Heart left ventricle (tissue), 16 donors: ENCODE measurements around the gene KCNN3. TPM values are rescaled to one million over a fixed set of nuclear protein-coding genes. Genes with fewer than 3 reads are reported as not detected.

Experiments
- ATAC-seq, 4 donors: fragments of 200-7000 bp; cut with Tn5 transposase; one replicate each; pipeline ENCODE4 v1.9.1; 2020 to 2022; ENCODE audit warnings: moderate library complexity in 4 of 4, mild to moderate bottlenecking in 3 of 4, moderate number of reproducible peaks in 1 of 4
- DNase-seq, 5 donors: peaks; one replicate each; pipeline ENCODE4 v3.0.0-alpha.2; 2020
- H3K27ac ChIP-seq, 12 donors: fragments of 200-600 bp; sonication (generic) in 4 of 12; one replicate each; pipeline versions ENCODE4 v1.5.0 to v1.8.0; 2016 to 2022; ENCODE audit warnings: mild to moderate bottlenecking in 2 of 12
- H3K27me3 ChIP-seq, 9 donors: fragments of 200-600 bp; sonication (generic) in 2 of 9; one replicate each; pipeline versions ENCODE4 v1.5.1 to v1.8.0; 2016 to 2022; ENCODE audit warnings: mild to moderate bottlenecking in 3 of 9
- H3K36me3 ChIP-seq, 9 donors: fragments of 200-600 bp; sonication (generic) in 2 of 9; one replicate each; pipeline versions ENCODE4 v1.5.0 to v1.8.0; 2018 to 2022; ENCODE audit warnings: mild to moderate bottlenecking in 2 of 9
- H3K4me1 ChIP-seq, 12 donors: fragments of 200-600 bp; sonication (generic) in 4 of 12; one replicate each; pipeline versions ENCODE4 v1.5.0 to v1.8.0; 2016 to 2022; ENCODE audit warnings: mild to moderate bottlenecking in 3 of 12
- H3K4me3 ChIP-seq, 12 donors: fragments of 200-600 bp; sonication (generic) in 4 of 12; one replicate each; pipeline versions ENCODE4 v1.5.0 to v1.8.0; 2017 to 2022; ENCODE audit warnings: mild to moderate bottlenecking in 9 of 12, moderate library complexity in 4 of 12
- H3K9me3 ChIP-seq, 12 donors: fragments of 200-600 bp; sonication (generic) in 4 of 12; one replicate each; pipeline versions ENCODE4 v1.5.0 to v1.8.0; 2016 to 2022; ENCODE audit warnings: mild to moderate bottlenecking in 1 of 12
- POLR2A ChIP-seq, 2 donors: fragments of 450-650 bp; IDR thresholded peaks; one replicate each; pipeline ENCODE4 v1.6.1; 2017; ENCODE audit warnings: antibody characterized with exemption in 2 of 2, mild to moderate bottlenecking in 2 of 2, moderate library complexity in 2 of 2
- WGBS, 4 donors: extraction: QIAGEN DNeasy Blood & Tissue Kit in 2 of 4; methylation state at CpG; one replicate each; pipeline versions ENCODE4 v1.1.5 to v1.1.7; 2013 to 2018; 5-methylcytosine and 5-hydroxymethylcytosine counted together
- intact Hi-C, 10 donors: fragments of 100-400 bp; cut with DNase I; formaldehyde crosslinking; loops; one replicate each; pipeline versions ENCODE4 v1.11.1 to v1.14.2; 2022
- polyA plus RNA-seq, 2 donors: library from polyadenylated mRNA; stranded (reverse); fragments of 200-250 nt; gene quantifications; one replicate each; pipeline ENCODE4 v1.2.3, GENCODE V29; 2013
- total RNA-seq, 9 donors: library from RNA; depleted of rRNA in 2 of 9; stranded (reverse); fragments of >200 nt in 2 of 9; fragmentation: NEBNext Ultra II Directional in 3 of 9; extraction: Animal tissue kit (Norgen Biotek cat#: 25700) in 3 of 9; gene quantifications; one replicate each; pipeline versions ENCODE4 v1.1.0 to v1.2.4, GENCODE V29; 2016 to 2023
- TF ChIP-seq, protein P1 (sequence below), 12 donors: fragments of 200-600 bp; sonication (generic) in 4 of 12; IDR thresholded peaks; one replicate each; pipeline versions ENCODE4 v1.5.0 to v1.8.0; 2018 to 2022; ENCODE audit warnings: antibody characterized with exemption in 12 of 12, mild to moderate bottlenecking in 5 of 12
- donor health status: ischemic (EF 13 %, LVEDD 7.1; RV severe dilation, severe dysfunction).
- donor health status: healthy with polysubstance abuse.
- donor health status: DM: no; HTN: yes; CAD: no.
- donor health status: DM: no; HTN: no; CAD: no.
- donor health status: ischemic (EF 25% LVEDD 6.9; RV normal size, moderate dysfunction).
- donor health status: ischemic (EF 25% LVEDD 5.7; RV mildly dilated, moderate dysfunction).
- donor health status: healthy.
- donor health status: DM: yes; HTN: yes; CAD: no.
- donor health status: ischemic (EF 35%, LVEDD 5.7; RV mildly dilated, moderate dysfunction).
- donor health status: nonischemic (EF 11% LVEDD 7.7; RV severe dilation, severe dysfunction).
- donor health status: DM: yes; HTN: yes; CAD: no.
- donor health status: PGD.
- donor health status: ischemic (EF 29% LVEDD 5.4; RV normal size, mild dysfunction).
- donor health status: nonischemic (EF 23%, LVEDD 6.1; RV moderate dilation, normal function).

The KCNN3 gene
- total and polyA plus RNA-seq, 11 donors, result 0.42 to 4.6 (median 2.2) TPM

DNA sequence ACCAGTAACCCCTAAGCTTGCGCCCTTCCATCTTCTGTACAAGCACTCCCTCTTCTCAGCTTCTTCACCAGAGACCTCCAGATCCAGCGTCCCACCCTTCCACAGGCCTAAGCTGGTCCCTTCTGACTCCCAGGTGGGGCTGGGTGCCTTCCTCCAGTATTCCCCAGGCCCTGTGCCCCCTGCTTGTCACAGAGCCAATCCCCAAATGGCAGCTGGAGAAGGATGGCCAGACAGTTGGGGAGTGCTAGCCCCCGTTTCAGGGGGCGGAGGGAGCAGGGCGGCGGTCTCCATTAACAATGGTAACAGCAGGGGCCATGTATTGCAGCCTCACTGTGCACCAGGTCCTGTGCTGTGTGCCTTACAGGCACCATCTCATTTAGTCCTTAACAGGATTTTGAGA lies 85.7 kb downstream of the KCNN3 start:
- intact Hi-C loops, result no loop called here
- no peak for ATAC-seq
- Histone ChIP-seq H3K4me1 (peaks cover 0 to 9% (median 0%) of the 10 kb centered on the region in 12 donors), H3K4me3 (no peak overlapping the region), H3K9me3 (no peaks in the 10 kb centered on the region), H3K27me3 (peaks cover 0 to under 1% (median 0%) of the 10 kb centered on the region in 9 donors), H3K36me3 (no peaks in the 10 kb centered on the region), H3K27ac (peak overlapping the region in 1 of 12 donors; percentile 52)
- WGBS, 4 donors, result 86 to 89% (median 89%) methylated on average over 6 of the region's 6 CpGs
- DNase-seq, result no peak
- TF ChIP-seq, protein P1, sequence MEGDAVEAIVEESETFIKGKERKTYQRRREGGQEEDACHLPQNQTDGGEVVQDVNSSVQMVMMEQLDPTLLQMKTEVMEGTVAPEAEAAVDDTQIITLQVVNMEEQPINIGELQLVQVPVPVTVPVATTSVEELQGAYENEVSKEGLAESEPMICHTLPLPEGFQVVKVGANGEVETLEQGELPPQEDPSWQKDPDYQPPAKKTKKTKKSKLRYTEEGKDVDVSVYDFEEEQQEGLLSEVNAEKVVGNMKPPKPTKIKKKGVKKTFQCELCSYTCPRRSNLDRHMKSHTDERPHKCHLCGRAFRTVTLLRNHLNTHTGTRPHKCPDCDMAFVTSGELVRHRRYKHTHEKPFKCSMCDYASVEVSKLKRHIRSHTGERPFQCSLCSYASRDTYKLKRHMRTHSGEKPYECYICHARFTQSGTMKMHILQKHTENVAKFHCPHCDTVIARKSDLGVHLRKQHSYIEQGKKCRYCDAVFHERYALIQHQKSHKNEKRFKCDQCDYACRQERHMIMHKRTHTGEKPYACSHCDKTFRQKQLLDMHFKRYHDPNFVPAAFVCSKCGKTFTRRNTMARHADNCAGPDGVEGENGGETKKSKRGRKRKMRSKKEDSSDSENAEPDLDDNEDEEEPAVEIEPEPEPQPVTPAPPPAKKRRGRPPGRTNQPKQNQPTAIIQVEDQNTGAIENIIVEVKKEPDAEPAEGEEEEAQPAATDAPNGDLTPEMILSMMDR (IDR thresholded peaks at IDR 0.05), result no peak
- no peak for TF ChIP-seq POLR2A (IDR thresholded peaks at IDR 0.05)

DNA sequence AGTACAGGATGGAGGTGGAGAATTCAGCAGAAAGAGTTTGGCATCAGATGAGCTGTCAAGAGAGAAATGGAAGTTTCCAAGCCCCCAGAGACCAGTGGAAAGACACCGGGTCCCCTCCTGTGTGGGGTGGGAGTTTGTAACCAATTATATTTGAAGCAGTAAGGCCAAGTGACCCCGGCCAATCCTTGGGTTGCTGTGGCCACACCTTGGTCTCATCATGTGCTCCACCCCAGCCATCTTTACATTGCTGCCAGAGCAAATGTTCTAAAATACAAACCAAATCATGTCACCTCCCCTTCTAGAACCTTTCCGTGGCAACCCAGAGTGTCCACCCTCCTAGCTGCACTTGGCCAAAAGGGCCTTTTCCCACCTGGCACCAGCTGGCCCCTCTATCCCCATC lies 86.1 kb downstream of the KCNN3 start:
- Histone ChIP-seq H3K27ac (no peak overlapping the region), H3K4me3 (no peak overlapping the region), H3K27me3 (no peaks in the 10 kb centered on the region), H3K9me3 (peaks cover 0 to 3% (median 0%) of the 10 kb centered on the region in 12 donors), H3K4me1 (peaks cover 0 to 9% (median 0%) of the 10 kb centered on the region in 12 donors), H3K36me3 (no peaks in the 10 kb centered on the region)
- WGBS, 4 donors, result 70 to 85% (median 80%) methylated on average over 3 of the region's 3 CpGs
- TF ChIP-seq, protein P1 (IDR thresholded peaks at IDR 0.05), result no peak
- no peak for TF ChIP-seq POLR2A (IDR thresholded peaks at IDR 0.05)
- intact Hi-C loops, result no loop called here
- no peak for DNase-seq
- ATAC-seq, result no peak

DNA sequence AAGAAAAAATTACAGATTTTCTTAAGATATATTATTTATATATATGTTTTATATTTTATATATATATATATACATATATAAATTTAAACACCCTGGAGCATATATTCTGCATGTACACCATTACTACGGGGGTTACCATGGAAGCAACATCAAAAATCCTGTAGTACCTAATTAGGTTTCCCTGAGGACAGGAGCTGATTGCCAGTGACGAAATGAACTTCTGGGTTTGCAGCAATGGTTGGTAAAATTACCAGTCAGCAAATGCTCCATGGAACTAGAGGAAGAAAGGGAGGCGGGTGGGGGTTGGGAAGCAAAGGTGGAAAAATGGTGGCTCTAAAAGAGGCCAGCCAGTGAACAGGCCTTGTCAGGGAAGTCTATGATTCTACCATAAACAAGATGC lies 89.5 kb downstream of the KCNN3 start:
- Histone ChIP-seq H3K27ac (no peak overlapping the region), H3K9me3 (peaks cover 0 to 11% (median 0%) of the 10 kb centered on the region in 12 donors), H3K27me3 (no peaks in the 10 kb centered on the region), H3K4me3 (no peak overlapping the region), H3K36me3 (no peaks in the 10 kb centered on the region), H3K4me1 (peaks cover 0 to 9% (median 0%) of the 10 kb centered on the region in 12 donors)
- intact Hi-C loops, result no loop called here
- no peak for TF ChIP-seq POLR2A (IDR thresholded peaks at IDR 0.05)
- TF ChIP-seq, protein P1 (IDR thresholded peaks at IDR 0.05), result no peak
- ATAC-seq (no peak), DNase-seq (no peak)
- WGBS, 4 donors, result 84 to 97% (median 96%) methylated on average over 3 of the region's 3 CpGs

DNA sequence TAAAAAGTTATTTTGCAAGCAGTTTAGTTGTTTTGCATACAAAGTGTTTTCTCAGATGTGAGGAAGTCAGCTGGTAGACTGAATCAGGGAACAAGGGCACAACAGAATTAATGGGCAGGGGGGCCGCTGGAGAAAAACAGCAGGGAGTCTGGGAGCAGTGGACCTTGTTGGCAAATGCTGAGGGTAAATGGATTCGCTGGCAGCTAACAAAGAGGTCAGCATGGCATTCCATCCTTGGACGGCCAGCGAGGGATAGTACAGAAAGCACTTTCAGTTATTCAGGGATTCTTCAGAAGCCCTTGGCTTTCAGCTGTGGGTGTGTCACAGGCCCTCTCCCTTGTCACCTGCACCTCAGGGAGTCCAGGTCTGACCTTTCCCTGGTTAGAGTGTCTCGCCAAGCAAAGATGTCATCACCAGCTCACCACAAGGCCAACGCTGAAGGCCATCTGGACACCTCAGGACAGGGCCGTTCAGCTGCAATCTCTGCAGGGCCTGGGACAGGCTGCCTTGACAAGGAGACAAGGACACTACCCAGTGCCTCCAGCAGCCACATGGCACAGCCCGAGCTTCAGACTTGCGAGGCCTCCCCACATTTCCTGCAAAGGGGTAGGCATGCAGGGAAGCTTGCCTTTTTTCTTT lies 90.4 kb downstream of the KCNN3 start:
- TF ChIP-seq, protein P1 (IDR thresholded peaks at IDR 0.05), result no peak
- TF ChIP-seq POLR2A (IDR thresholded peaks at IDR 0.05), result no peak
- H3K4me3 ChIP-seq, result no peak overlapping the region
- WGBS, 4 donors, result 70 to 76% (median 73%) methylated on average over 9 of the region's 9 CpGs
- H3K36me3 ChIP-seq, result no peaks in the 10 kb centered on the region
- peaks cover 0 to 4% (median 0%) of the 10 kb centered on the region in 12 donors for H3K4me1 ChIP-seq
- intact Hi-C loops, result loop anchor here in 1 of 10 donors (10.0 kb wide), 1 partner anchor 95 kb away; the partner anchor contains the start of gene KCNN3
- no peaks in the 10 kb centered on the region for H3K27me3 ChIP-seq
- peaks cover 0 to 11% (median 0%) of the 10 kb centered on the region in 12 donors for H3K9me3 ChIP-seq
- H3K27ac ChIP-seq, result no peak overlapping the region
- peak in 3 of 4 donors; percentile 17 to 73 (median 62) for ATAC-seq
- DNase-seq, result peak in 1 of 5 donors; percentile 45
